K562 (cell line): ENCODE measurements around the gene RAD54L. TPM values are rescaled to one million over a fixed set of nuclear protein-coding genes. Genes with fewer than 3 reads are reported as not detected.

Experiments
- ARID3B ChIP-seq: fragments of 250-450 bp; sonication (Bioruptor Pico); IDR thresholded peaks from 2 replicates; pipeline ENCODE4 v1.4.0; 2020; ENCODE audit warnings: borderline replicate concordance
- BDP1 ChIP-seq: IDR thresholded peaks from 3 replicates; pipeline ENCODE4 v1.6.1; 2011; ENCODE audit not compliant: insufficient read length, insufficient read depth
- EGR1 ChIP-seq: fragments of 450-650 bp; conservative IDR thresholded peaks from 2 replicates; pipeline ENCODE4 v1.6.1; 2017; ENCODE audit warnings: mild to moderate bottlenecking
- HDAC1 ChIP-seq, 2 experiments: fragments of 450-650 bp; IDR thresholded peaks; 2 replicates each; pipeline ENCODE4 v1.6.1; 2016 to 2017; ENCODE audit warnings: inconsistent platforms in 1 of 2, mild to moderate bottlenecking in 1 of 2, moderate library complexity in 1 of 2
- IRF9 ChIP-seq: fragments of 450-650 bp; IDR thresholded peaks from 2 replicates; pipeline ENCODE4 v1.6.1; 2016; ENCODE audit warnings: missing biosample characterization, missing genetic modification characterization
- JUND ChIP-seq, 2 experiments: IDR thresholded peaks; 2 replicates in 1 of 2; 3 replicates in 1 of 2; pipeline ENCODE4 v1.6.1; 2011; ENCODE audit warnings: borderline replicate concordance in 2 of 2, low read depth in 2 of 2, low read length in 2 of 2, improper control_type of control experiment in 1 of 2, missing biosample characterization in 1 of 2, missing genetic modification characterization in 1 of 2, missing genetic modification reagents in 1 of 2
- MIER1 ChIP-seq: fragments of 450-650 bp; IDR thresholded peaks from 2 replicates; pipeline ENCODE4 v1.6.1; 2016; ENCODE audit warnings: antibody characterized with exemption, mild to moderate bottlenecking, low read depth
- NCOA2 ChIP-seq, 2 experiments: fragments of 450-650 bp; IDR thresholded peaks; 2 replicates each; pipeline ENCODE4 v1.6.1; 2018; ENCODE audit warnings: mild to moderate bottlenecking in 2 of 2, moderate library complexity in 1 of 2; ENCODE audit not compliant: partially characterized antibody in 2 of 2
- NKRF ChIP-seq: fragments of 450-650 bp; IDR thresholded peaks from 2 replicates; pipeline ENCODE4 v1.6.1; 2016; ENCODE audit warnings: borderline replicate concordance
- NUFIP1 ChIP-seq: fragments of 450-650 bp; IDR thresholded peaks from 2 replicates; pipeline ENCODE4 v1.6.1; 2018; ENCODE audit not compliant: partially characterized antibody
- TCF15 ChIP-seq: fragments of 250-450 bp; sonication (Bioruptor Pico); IDR thresholded peaks from 2 replicates; pipeline ENCODE4 v1.8.0; 2022; ENCODE audit warnings: moderate library complexity, mild to moderate bottlenecking, inconsistent platforms
- USF2 ChIP-seq: sonication (generic); formaldehyde crosslinking; IDR thresholded peaks from 2 replicates; pipeline ENCODE4 v1.5.0; 2020; ENCODE audit warnings: missing genetic modification reagents
- ZFX ChIP-seq: sonication (generic); formaldehyde crosslinking; IDR thresholded peaks from 2 replicates; pipeline ENCODE4 v1.8.0; 2022; ENCODE audit warnings: mild to moderate bottlenecking, missing genetic modification reagents, moderate library complexity
- ZHX1 ChIP-seq: fragments of 150-350 bp; conservative IDR thresholded peaks from 2 replicates; pipeline ENCODE4 v1.6.1; 2014; ENCODE audit warnings: low read length
- ZNF12 ChIP-seq: sonication (generic); formaldehyde crosslinking; IDR thresholded peaks from 2 replicates; pipeline ENCODE4 v1.4.0; 2020; ENCODE audit warnings: mild to moderate bottlenecking, missing genetic modification reagents
- ZNF280A ChIP-seq: fragments of 450-650 bp; IDR thresholded peaks from 2 replicates; pipeline ENCODE4 v1.6.1; 2018; ENCODE audit warnings: mild to moderate bottlenecking, low read depth; ENCODE audit not compliant: partially characterized antibody
- polyA plus RNA-seq, 8 experiments: library from polyadenylated mRNA; depleted of rRNA in 4 of 8; stranded (reverse) in 5 of 8; unstranded in 3 of 8; fragments of >200 nt; fragmentation: Nextera tagmentation in 2 of 8; fragmentation: Illumina TruSeq in 1 of 8; extraction: Ambion mirVana in 2 of 8; extraction: Trizol in 1 of 8; gene quantifications; 2 replicates each; pipeline versions ENCODE4 v1.2.1 to v1.2.3, GENCODE V29; 2011 to 2014; ENCODE audit warnings: inconsistent platforms in 1 of 8, missing spikeins in 1 of 8
- total RNA-seq, 7 experiments: library from RNA; depleted of rRNA in 6 of 7; stranded (reverse); fragments of >200 nt in 6 of 7; fragmentation: Illumina TruSeq in 2 of 7; extraction: Trizol in 2 of 7; gene quantifications; 2 replicates each; pipeline versions ENCODE4 v1.2.1 to v1.2.3, GENCODE V29; 2011 to 2021; ENCODE audit warnings: low replicate concordance in 1 of 7

RAD54L gene
- total and polyA plus RNA-seq, 9 of the 15 experiments (the other 6 are each of a cell fraction or from before 2014, with no cell fraction given): 17.9 to 92.3 (median 37.5) TPM

- TF ChIP-seq NKRF: peak; percentile 94
- no peak for TF ChIP-seq USF2
- no peak for TF ChIP-seq BDP1
- no peak for TF ChIP-seq ZNF12 (CRISPR knock-in tag)
- no peak for TF ChIP-seq ZNF280A
- TF ChIP-seq IRF9: no peak
- TF ChIP-seq ZFX (CRISPR knock-in tag): no peak
- no peak for TF ChIP-seq TCF15
- no peak for TF ChIP-seq ZHX1
- TF ChIP-seq NUFIP1: no peak
- no peak for TF ChIP-seq NCOA2 (IDR thresholded peaks at IDR 0.05; ENCODE audit: partially characterized antibody in 2 of 2)
- peak; percentile 81 for TF ChIP-seq EGR1
- TF ChIP-seq JUND (IDR thresholded peaks at IDR 0.05; ENCODE audit: borderline replicate concordance, low read depth, low read length): peak; percentile 81
- no peak; the same call in 2 of the 3 replicates for TF ChIP-seq JUND (tag; IDR thresholded peaks at IDR 0.05; ENCODE audit: borderline replicate concordance, low read depth, low read length)
- peak; percentile 48; the same call in 1 of the 2 replicates for TF ChIP-seq MIER1
- peak; percentile 87 to 99; a peak in 3 of 4 replicates for TF ChIP-seq HDAC1 (IDR thresholded peaks at IDR 0.05)
- TF ChIP-seq ARID3B (CRISPR knock-in tag): no peak
Measured at GRCh38 chr1:46247436-46248121, at the start of gene RAD54L (continued).
